Occipital lobe (tissue), 1 donor: Measurements from ENCODE around the gene PXYLP1. TPM values are rescaled to one million over a fixed set of nuclear protein-coding genes. Genes with fewer than 3 reads are reported as not detected.

ENCODE experiments used
- total RNA-seq: library from RNA; depleted of rRNA; stranded (reverse); fragments of >200 nt; gene quantifications from one replicate; pipeline ENCODE4 v1.2.3, GENCODE V29; 2014

Gene PXYLP1
- total RNA-seq, 1 donor from 2014 or later: 42.4 TPM

Other genes with a start within 250 kb of the PXYLP1 start
- 8.3 TPM for gene SPSB4, start 180.5 kb upstream of the PXYLP1 start, total RNA-seq
- 182 TPM for gene ZBTB38, start 136.7 kb downstream of the PXYLP1 start, total RNA-seq